ENCODE data around the gene DRC1.

DRC1 gene

DNA sequence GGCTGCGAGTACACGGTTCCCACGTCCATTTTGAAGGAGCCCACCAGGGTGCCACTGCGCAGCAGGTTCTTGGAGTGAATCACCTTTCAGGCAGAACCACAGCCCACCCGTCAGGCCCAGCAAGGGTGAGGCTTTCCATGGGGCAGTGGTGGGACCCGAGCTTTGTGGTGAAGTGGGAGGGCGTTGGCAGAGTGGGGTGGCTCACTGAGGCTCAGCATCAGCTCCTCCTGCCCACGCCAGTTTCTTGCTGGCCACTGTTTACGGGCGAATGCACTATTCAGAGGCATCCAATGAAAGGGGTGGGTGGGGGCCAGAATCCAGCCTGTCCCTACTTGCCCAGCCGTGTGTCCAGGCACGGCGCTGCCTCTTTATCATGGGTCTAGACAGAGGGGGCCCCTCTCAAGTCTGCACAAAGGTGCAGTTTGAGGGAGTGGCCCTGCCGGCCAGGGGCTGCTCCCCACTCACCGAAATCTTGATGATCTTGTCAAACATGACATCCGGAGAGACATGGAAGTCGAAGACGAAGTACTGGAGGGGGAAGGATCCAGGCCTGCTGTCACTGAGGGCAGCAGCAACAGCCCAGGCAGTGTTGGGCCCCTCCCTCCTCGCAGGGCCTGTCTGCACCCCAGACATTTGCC, 87.6 kb downstream of the DRC1 start:
- no peak for DNase-seq (ENCODE audit: low read depth in 1 of 2, low spot score in 1 of 2)

DNA sequence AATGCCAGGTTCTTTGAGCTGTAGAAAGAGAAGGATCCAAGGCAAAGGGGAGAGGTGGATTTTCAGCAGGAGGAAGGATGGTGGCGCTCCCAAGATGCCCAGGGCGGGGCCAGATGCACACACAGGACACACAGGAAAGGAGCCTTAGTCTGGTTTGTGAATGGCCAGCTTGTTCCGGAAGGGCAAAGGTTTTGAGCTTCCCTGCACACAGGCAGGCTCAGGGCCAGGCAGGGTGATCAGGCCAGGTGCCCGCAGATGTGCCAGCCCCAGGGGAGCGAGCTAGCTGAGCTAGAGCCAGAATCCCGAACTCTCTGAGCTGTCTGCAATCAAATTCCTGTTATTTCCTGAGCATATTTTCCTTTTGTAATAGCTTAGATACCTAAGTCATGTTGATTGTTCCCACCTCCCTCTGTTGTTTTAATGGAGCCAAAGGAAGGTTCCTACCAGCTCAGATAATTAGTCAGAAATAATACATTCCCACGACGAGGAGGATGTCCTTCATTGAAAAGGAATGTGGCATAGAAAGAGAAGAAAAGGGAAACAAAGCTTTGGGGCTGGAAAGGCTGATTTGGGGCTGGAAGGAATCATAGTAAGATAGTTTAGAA, 89.9 kb downstream of the DRC1 start:
- DNase-seq (ENCODE audit: low read depth in 1 of 2, low spot score in 1 of 2), result no peak

DNA sequence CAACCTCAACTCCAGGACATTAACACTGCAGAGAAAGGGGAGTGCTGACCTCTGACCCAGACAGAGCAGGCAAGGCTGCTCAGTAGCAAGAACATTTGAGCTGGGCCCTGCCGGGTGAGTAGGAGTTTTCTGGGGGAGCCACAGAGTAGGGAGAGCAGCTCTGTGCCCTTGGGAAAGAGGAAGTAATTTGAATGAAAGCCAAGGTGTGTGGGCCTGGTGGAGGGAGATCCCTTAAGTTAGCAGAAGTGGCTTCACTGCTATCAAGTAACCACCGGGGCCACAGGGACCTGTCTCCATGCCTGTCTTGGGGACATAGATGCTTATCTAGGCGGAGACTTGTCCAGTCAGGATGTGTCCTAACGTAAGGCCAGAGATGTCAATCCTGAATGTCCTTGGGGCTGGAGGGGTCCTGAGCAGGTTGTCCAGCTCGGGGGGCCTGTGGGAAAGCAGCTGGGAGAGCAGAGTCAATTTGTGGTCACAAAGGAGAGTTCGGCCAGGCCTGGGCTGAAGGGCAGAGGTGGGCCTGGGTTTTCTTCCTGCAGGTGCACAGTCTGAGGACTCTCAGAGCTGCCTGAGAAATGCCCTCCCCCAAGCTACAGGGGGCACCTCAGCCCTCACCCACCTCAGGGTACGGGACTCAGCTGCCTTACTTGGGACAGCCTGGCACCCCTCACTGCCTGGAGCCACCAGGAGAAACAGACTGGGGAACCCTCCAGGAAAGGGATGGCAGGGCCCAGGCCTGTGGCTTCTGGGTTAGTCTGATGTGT, 91.2 kb downstream of the DRC1 start:
- DNase-seq (ENCODE audit: low read depth in 1 of 2, low spot score in 1 of 2), result no peak

DNA sequence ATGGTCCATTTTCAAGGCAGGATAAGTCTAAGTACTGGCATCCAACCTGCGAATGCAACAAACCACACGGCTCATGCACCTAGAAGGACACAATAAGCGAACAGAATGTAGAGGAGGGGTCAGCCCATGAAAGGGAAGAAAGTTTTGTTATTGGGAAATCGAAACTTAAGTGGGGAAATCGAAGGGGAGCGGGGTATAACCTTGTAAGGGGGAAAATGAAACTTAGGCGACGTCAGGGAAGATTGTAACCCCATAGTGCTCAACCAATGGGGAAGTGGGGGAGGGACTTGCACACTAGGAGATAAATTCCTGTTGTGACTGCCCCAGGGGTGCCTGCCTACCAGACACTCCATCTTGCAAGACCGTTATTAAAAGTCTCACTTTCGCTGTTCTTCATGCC, 91.8 kb downstream of the DRC1 start:
- no peak for DNase-seq (ENCODE audit: low read depth in 1 of 2, low spot score in 1 of 2)

DNA sequence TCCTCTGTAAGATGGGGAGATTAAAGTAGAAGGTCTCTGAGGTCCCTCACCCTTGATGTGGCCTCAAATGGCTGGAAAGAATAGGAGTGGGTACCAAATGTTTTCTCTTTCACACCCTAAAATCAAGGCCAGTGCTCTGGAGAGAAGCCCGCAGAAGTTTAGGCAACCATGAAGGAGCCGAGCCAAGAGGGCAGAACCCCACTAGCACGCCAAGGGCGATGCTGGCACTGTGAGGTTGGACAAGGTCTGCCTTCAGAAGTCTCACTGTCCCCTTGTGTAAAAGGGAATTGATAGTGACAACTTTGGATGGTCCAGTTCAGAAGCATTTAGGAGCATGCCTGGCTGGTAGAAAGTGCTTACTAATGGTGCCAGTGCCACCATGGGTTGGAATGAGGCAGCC, 92.5 kb downstream of the DRC1 start:
- no peak for DNase-seq (ENCODE audit: low read depth in 1 of 2, low spot score in 1 of 2)

DNA sequence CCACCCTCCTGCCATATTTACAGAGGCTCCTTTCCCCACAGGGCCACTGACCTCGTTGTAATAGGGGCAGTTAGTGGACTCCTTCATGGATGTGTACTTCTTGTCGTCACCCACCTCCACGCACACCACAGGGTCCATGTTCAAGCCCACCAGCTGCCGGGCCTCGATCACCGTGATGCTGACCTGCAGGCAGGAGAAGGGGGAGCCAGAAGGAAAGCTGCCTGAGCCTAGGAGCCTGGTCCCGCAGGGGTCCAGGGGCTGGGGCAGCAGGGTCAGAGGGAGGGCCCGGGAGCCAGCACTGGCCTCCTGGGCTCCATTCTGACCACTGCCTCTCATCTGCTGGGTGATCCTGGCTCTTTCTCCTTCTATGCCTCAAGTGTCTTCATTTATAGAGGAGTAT, 93.2 kb downstream of the DRC1 start:
- no peak for DNase-seq (ENCODE audit: low read depth in 1 of 2, low spot score in 1 of 2)

DNA sequence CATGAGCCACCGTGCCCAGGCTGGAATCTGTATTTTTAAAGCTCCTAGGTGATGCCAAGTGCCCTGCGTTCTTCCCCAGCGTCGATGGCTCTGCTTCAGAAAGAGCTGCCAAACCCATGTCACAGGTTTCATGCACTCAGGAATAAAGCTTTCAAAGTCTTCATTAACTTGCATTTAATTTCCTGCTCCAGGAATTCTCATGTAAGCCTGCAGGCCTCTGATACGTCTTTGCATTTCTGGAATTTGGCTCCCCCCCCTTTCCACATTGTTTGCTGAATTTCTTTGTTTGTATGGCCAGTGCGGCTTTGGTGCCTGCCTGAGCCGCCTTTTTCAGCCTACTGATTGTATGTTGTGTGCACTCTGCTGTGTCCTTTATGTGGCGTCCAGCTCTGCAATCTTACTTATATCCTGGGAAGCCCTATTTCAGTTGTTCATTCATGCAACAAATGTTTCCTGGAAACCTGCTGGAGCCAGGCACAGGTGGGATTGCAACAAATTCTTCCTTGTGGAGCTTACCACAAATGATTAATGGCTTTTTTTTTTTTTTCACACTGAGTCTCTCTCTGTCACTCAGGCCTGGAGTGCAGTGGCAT, 94.1 kb downstream of the DRC1 start:
- no peak for DNase-seq (ENCODE audit: low read depth in 1 of 2, low spot score in 1 of 2)

DNA sequence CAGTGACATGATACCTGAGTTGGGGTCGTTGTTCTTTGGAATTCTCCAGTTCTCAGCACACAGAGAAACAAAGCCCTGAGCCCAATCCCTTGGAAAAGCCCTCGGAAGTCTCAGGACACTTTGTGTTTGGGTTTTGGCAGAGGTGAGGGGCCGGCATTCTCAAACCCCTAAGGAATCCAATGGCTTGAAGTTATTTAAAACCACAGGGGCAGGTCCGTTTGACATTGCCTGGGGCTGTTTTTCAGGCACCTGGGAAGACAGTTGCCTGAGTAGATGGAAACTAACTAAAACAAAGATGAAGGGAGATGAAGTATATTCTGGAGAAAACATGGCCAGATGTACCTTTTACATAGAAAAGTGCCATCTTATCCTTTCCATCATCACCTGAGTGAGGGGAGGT, 98.7 kb downstream of the DRC1 start:
- DNase-seq (ENCODE audit: low read depth in 1 of 2, low spot score in 1 of 2), result no peak

DNA sequence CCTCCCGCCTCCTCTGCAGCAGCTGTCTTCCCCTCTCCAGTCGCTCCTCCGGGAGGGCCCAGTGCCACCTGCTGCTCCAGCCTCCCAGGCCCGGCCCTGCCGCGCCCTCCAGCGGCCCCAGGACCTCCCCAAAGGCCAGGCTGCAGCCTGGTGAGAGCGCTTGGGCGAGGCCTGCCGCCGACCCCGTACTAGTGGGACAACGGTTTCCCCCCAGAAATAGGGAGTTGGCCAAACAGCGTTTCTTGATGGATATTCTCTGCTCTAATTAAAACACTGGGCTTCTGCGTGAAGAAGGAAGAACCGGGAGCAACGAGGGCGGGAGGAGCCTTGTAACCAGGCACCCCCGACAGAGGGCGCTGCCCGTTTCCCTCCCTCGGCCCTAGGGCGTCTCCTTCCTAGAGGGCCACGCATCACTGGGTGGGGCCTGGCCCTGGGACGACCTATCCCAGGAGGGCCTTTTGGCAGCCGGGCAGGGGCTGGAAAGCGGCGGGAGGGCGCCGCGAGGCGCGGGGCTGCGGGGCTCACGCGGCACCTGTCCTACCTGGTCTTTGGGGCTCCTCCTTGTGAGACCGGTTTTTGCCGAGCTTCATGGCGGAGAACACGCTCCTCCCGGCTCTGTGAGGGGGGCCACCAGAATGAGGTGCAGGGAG, 101.6 kb downstream of the DRC1 start:
- peak; percentile 65 to 66 for DNase-seq (ENCODE audit: low read depth in 1 of 2, low spot score in 1 of 2)

DNA sequence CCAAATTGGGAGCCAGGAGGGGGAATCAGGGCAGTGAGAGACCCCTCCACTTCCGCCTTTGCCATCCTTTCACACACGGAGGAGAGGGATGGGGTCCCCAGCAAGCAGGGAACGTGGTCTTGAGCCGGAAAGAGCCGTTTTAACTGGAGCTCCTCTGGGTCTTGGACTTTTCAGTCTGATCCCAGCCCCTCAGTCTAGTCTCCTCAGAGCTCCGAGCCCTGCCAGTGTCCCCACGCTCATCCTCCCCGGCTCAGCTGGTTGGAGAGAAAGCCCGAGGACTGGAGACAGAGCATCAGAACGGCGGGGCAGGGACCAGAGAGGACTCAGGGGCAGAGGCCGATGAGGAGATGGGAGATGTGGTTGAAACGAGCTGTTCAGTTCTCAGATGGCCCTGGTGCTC, 102.3 kb downstream of the DRC1 start:
- no peak for DNase-seq (ENCODE audit: low read depth in 1 of 2, low spot score in 1 of 2)

DNA sequence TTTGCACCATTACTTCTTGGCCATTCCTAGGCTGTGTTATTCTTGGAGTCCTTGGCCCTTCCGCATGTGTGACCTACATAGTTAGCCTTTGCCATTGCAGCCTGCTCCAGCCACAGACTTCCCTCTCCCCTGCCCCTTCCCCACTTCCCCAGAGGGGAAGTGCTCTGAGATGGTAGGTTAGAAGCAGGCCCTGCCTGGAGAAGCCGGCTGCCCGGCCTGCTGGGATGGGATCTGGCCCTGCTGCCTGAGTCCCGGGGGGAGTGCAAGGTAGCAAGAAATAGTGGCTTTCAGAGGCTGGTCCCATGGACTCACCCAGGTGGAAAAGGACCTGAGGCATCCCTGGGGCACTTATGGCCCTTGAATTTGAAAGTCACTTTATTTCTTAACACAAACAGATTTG, 104.6 kb downstream of the DRC1 start:
- DNase-seq (ENCODE audit: low read depth in 1 of 2, low spot score in 1 of 2), result no peak
